Measurements from ENCODE around the gene TEFM.
"Not testable (repeated sequence)": the region's sequence is repeated elsewhere in the genome, so short reads cannot be mapped to it uniquely, and the experiment has no call there.

DNA sequence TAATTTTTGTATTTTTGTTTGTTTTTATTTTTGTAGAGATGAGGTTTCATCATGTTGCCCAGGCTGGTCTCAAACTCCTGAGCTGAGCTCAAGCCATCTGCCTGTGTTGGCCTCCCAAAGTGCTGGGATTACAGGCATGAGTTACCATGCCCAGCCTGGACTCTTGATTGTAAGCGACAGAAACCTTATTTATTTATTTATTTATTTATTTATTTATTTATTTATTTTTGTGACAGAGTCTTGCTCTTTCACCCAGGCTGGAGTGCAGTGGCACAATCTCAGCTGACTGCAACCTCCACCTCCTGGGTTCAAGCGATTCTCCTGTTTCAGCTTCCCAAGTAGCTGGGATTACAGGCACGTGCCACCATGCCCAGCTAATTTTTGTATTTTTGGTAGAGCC lies 23.8 kb upstream of the TEFM start:
- not testable (repeated sequence) for TF ChIP-seq CTCF (IDR thresholded peaks at IDR 0.05); SIN3A (IDR thresholded peaks at IDR 0.05; ENCODE audit: borderline replicate concordance, insufficient read depth, low read depth, low read length); POLR2AphosphoS5 (IDR thresholded peaks at IDR 0.05; ENCODE audit: low read depth, low read length)
- TF ChIP-seq, protein P1, sequence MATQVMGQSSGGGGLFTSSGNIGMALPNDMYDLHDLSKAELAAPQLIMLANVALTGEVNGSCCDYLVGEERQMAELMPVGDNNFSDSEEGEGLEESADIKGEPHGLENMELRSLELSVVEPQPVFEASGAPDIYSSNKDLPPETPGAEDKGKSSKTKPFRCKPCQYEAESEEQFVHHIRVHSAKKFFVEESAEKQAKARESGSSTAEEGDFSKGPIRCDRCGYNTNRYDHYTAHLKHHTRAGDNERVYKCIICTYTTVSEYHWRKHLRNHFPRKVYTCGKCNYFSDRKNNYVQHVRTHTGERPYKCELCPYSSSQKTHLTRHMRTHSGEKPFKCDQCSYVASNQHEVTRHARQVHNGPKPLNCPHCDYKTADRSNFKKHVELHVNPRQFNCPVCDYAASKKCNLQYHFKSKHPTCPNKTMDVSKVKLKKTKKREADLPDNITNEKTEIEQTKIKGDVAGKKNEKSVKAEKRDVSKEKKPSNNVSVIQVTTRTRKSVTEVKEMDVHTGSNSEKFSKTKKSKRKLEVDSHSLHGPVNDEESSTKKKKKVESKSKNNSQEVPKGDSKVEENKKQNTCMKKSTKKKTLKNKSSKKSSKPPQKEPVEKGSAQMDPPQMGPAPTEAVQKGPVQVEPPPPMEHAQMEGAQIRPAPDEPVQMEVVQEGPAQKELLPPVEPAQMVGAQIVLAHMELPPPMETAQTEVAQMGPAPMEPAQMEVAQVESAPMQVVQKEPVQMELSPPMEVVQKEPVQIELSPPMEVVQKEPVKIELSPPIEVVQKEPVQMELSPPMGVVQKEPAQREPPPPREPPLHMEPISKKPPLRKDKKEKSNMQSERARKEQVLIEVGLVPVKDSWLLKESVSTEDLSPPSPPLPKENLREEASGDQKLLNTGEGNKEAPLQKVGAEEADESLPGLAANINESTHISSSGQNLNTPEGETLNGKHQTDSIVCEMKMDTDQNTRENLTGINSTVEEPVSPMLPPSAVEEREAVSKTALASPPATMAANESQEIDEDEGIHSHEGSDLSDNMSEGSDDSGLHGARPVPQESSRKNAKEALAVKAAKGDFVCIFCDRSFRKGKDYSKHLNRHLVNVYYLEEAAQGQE (IDR thresholded peaks at IDR 0.05; ENCODE audit: insufficient read depth in 1 of 2, low read depth in 2 of 2, low read length in 1 of 2) = not testable (repeated sequence)

All from Panc1 (cell line).